GM19099 (cell line): Measurements from ENCODE around the gene ANXA11.

Experiments used
- POLR2A ChIP-seq: IDR thresholded peaks from 3 replicates; pipeline ENCODE4 v1.6.1; 2011; ENCODE audit warnings: low read depth; ENCODE audit not compliant: insufficient read length; ENCODE audit errors: extremely low read depth

The ANXA11 gene

GRCh38 chr10:80183436-80183835 is 21.9 kb downstream of the ANXA11 start:
- TF ChIP-seq POLR2A, result no peak

- no peak for TF ChIP-seq POLR2A
Observed at GRCh38 chr10:80182986-80183385, 22.4 kb downstream of the ANXA11 start.

GRCh38 chr10:80177781-80178636 is 27.3 kb downstream of the ANXA11 start:
- TF ChIP-seq POLR2A, result no peak

GRCh38 chr10:80176526-80176925 is 28.8 kb downstream of the ANXA11 start:
- no peak for TF ChIP-seq POLR2A

- TF ChIP-seq POLR2A, result no peak
Observed at GRCh38 chr10:80174641-80175395, 30.5 kb downstream of the ANXA11 start.

- TF ChIP-seq POLR2A, result no peak
Observed at GRCh38 chr10:80173466-80173865, 31.9 kb downstream of the ANXA11 start.

- no peak for TF ChIP-seq POLR2A
Observed at GRCh38 chr10:80172896-80173295, 32.4 kb downstream of the ANXA11 start.

- no peak for TF ChIP-seq POLR2A
Observed at GRCh38 chr10:80171248-80171660, 34.1 kb downstream of the ANXA11 start.

- no peak for TF ChIP-seq POLR2A
Observed at GRCh38 chr10:80170641-80171040, 34.7 kb downstream of the ANXA11 start.

- TF ChIP-seq POLR2A, result no peak
Observed at GRCh38 chr10:80170026-80170425, 35.3 kb downstream of the ANXA11 start.

- no peak for TF ChIP-seq POLR2A
Observed at GRCh38 chr10:80168679-80169380, 36.5 kb downstream of the ANXA11 start.

- no peak for TF ChIP-seq POLR2A
Observed at GRCh38 chr10:80168162-80168511, 37.2 kb downstream of the ANXA11 start.

GRCh38 chr10:80167471-80168161 is 37.7 kb downstream of the ANXA11 start:
- TF ChIP-seq POLR2A, result no peak

GRCh38 chr10:80166581-80167470 is 38.5 kb downstream of the ANXA11 start:
- TF ChIP-seq POLR2A, result no peak
